IMR-90 (cell line): Measurements from ENCODE around the gene CELSR1. TPM values are rescaled to one million over a fixed set of nuclear protein-coding genes. Genes with fewer than 3 reads are reported as not detected.
A peak's percentile ranks its signal among the peaks of the same experiment; 100 is the strongest.

Experiments used
- ATAC-seq: fragments of 200-7000 bp; cut with Tn5 transposase; 2 replicates; pipeline ENCODE4 v1.9.1; 2020; ENCODE audit warnings: low read depth, mild to moderate bottlenecking, moderate library complexity
- BruUV-seq: library from RNA; stranded (reverse); fragments of 400-500 nt; replicated peaks from 2 replicates; lab custom pipeline; 2021; lab: Mats Ljungman, UMichigan
- CTCF ChIA-PET: fragments of 300-600 bp; formaldehyde crosslinking; extraction: SDS; loops from one replicate; lab custom pipeline; 2021; ENCODE audit warnings: antibody characterized with exemption; lab: Yijun Ruan, JAX
- POLR2A ChIA-PET: fragments of 300-600 bp; sonication (Branson Sonifier 250); formaldehyde crosslinking; loops from one replicate; lab custom pipeline; 2022; ENCODE audit warnings: antibody characterized with exemption; ENCODE audit not compliant: unreplicated experiment; lab: Charles Lee
- DNase-seq: peaks from one replicate; pipeline ENCODE4 v3.0.0; 2013
- H2AFZ ChIP-seq: replicated peaks from 2 replicates; pipeline ENCODE3; 2013; ENCODE audit warnings: low read length, mild to moderate bottlenecking; ENCODE audit not compliant: poor library complexity
- H2AK5ac ChIP-seq: 2 replicates; pipeline ENCODE4 v1.6.1; 2013; ENCODE audit warnings: low read depth, low read length, inconsistent platforms
- H2AK9ac ChIP-seq: replicated peaks from 2 replicates; pipeline ENCODE3; 2013; ENCODE audit warnings: mild to moderate bottlenecking, low read depth, low read length, moderate library complexity; ENCODE audit not compliant: poor library complexity
- H2BK120ac ChIP-seq: 2 replicates; pipeline ENCODE4 v1.6.1; 2013; ENCODE audit warnings: low read depth, low read length, inconsistent platforms
- H2BK15ac ChIP-seq: 3 replicates; pipeline ENCODE4 v1.6.1; 2013; ENCODE audit warnings: low read depth, low read length, inconsistent platforms
- H2BK20ac ChIP-seq: 2 replicates; pipeline ENCODE4 v1.6.1; 2013; ENCODE audit warnings: low read depth, mild to moderate bottlenecking, inconsistent platforms, low read length, moderate library complexity
- H2BK5ac ChIP-seq: 2 replicates; pipeline ENCODE4 v1.6.1; 2013; ENCODE audit warnings: mild to moderate bottlenecking, low read depth, low read length, inconsistent platforms; ENCODE audit not compliant: poor library complexity, severe bottlenecking
- H3K14ac ChIP-seq: replicated peaks from 2 replicates; pipeline ENCODE4 v1.6.1; 2013; ENCODE audit warnings: low read depth, low read length, inconsistent platforms
- H3K18ac ChIP-seq: 2 replicates; pipeline ENCODE4 v1.6.1; 2013; ENCODE audit warnings: low read depth, low read length, control low read depth
- H3K23ac ChIP-seq: 2 replicates; pipeline ENCODE4 v1.6.1; 2013; ENCODE audit warnings: low read depth, low read length, inconsistent platforms
- H3K27ac ChIP-seq: 2 replicates; pipeline ENCODE4 v1.5.1; 2013; ENCODE audit warnings: mild to moderate bottlenecking, control low read depth, low read length; ENCODE audit not compliant: insufficient read depth
- H3K27me3 ChIP-seq: 2 replicates; pipeline ENCODE4 v1.6.1; 2013; ENCODE audit warnings: low read length; ENCODE audit not compliant: control insufficient read depth, insufficient read depth
- H3K36me3 ChIP-seq: 2 replicates; pipeline ENCODE4 v1.6.1; 2013; ENCODE audit warnings: low read length, mixed read lengths; ENCODE audit not compliant: control insufficient read depth, insufficient read depth
- H3K4ac ChIP-seq: 2 replicates; pipeline ENCODE4 v1.6.1; 2013; ENCODE audit warnings: low read depth, low read length, inconsistent platforms
- H3K4me1 ChIP-seq: 2 replicates; pipeline ENCODE4 v1.6.1; 2013; ENCODE audit warnings: low read length, mixed read lengths; ENCODE audit not compliant: control insufficient read depth, insufficient read depth
- H3K4me2 ChIP-seq: 2 replicates; pipeline ENCODE4 v1.6.1; 2013; ENCODE audit warnings: low read depth, mild to moderate bottlenecking, control low read depth, low read length, moderate library complexity
- H3K4me3 ChIP-seq: 2 replicates; pipeline ENCODE4 v1.5.1; 2013; ENCODE audit warnings: low read depth, mild to moderate bottlenecking, control low read depth, low read length, moderate library complexity; ENCODE audit not compliant: insufficient read depth
- H3K56ac ChIP-seq: 2 replicates; pipeline ENCODE4 v1.6.1; 2013; ENCODE audit warnings: low read length, inconsistent platforms; ENCODE audit not compliant: insufficient read depth; ENCODE audit errors: extremely low read depth
- H3K79me1 ChIP-seq, 2 experiments: 2 replicates each; pipeline ENCODE4 v1.6.1; 2013; ENCODE audit warnings: low read length in 2 of 2, inconsistent platforms in 1 of 2, low read depth in 1 of 2
- H3K9ac ChIP-seq: 2 replicates; pipeline ENCODE4 v1.6.1; 2013; ENCODE audit warnings: low read depth, low read length, control low read depth
- H3K9me1 ChIP-seq: 2 replicates; pipeline ENCODE4 v1.6.1; 2013; ENCODE audit warnings: low read length, inconsistent platforms; ENCODE audit not compliant: insufficient read depth
- H3K9me3 ChIP-seq: 2 replicates; pipeline ENCODE4 v1.6.1; 2013; ENCODE audit warnings: low read length; ENCODE audit not compliant: control insufficient read depth, insufficient read depth
- H4K20me1 ChIP-seq: 2 replicates; pipeline ENCODE4 v1.6.1; 2013; ENCODE audit warnings: low read length, inconsistent platforms; ENCODE audit not compliant: insufficient read depth
- H4K5ac ChIP-seq: 2 replicates; pipeline ENCODE4 v1.6.1; 2013; ENCODE audit warnings: mild to moderate bottlenecking, low read depth, low read length, control low read depth
- H4K8ac ChIP-seq, 2 experiments: 2 replicates each; pipeline ENCODE4 v1.6.1; 2013; ENCODE audit warnings: low read depth in 2 of 2, low read length in 2 of 2, control low read depth in 1 of 2, inconsistent platforms in 1 of 2
- H4K91ac ChIP-seq: 2 replicates; pipeline ENCODE4 v1.6.1; 2013; ENCODE audit warnings: low read depth, low read length, inconsistent platforms; ENCODE audit not compliant: insufficient read depth
- BHLHE40 ChIP-seq: fragments of 150-350 bp; IDR thresholded peaks from 2 replicates; pipeline ENCODE4 v1.6.1; 2016; ENCODE audit warnings: mild to moderate bottlenecking, low read depth, low read length
- CEBPB ChIP-seq: IDR thresholded peaks from 2 replicates; pipeline ENCODE4 v1.6.1; 2012; ENCODE audit warnings: low read depth, low read length, improper control_type of control experiment
- CHD1 ChIP-seq: IDR thresholded peaks from 2 replicates; pipeline ENCODE4 v1.6.1; 2012; ENCODE audit warnings: low read depth, low read length, improper control_type of control experiment
- FOS ChIP-seq: fragments of 150-350 bp; IDR thresholded peaks from 2 replicates; pipeline ENCODE4 v1.6.1; 2016; ENCODE audit warnings: low read depth, low read length
- MAFK ChIP-seq: IDR thresholded peaks from 2 replicates; pipeline ENCODE4 v1.6.1; 2012; ENCODE audit warnings: low read depth, low read length, improper control_type of control experiment
- MAZ ChIP-seq: IDR thresholded peaks from 2 replicates; pipeline ENCODE4 v1.6.1; 2012; ENCODE audit warnings: low read depth, mild to moderate bottlenecking, low read length, improper control_type of control experiment, moderate library complexity, borderline replicate concordance
- MXI1 ChIP-seq: IDR thresholded peaks from 2 replicates; pipeline ENCODE4 v1.6.1; 2012; ENCODE audit warnings: low read depth, mild to moderate bottlenecking, low read length, moderate library complexity, borderline replicate concordance
- NFE2L2 ChIP-seq: fragments of 150-350 bp; IDR thresholded peaks from 2 replicates; pipeline ENCODE4 v1.6.1; 2016; ENCODE audit warnings: low read depth, mild to moderate bottlenecking, low read length
- POLR2A ChIP-seq: IDR thresholded peaks from 2 replicates; pipeline ENCODE4 v1.6.1; 2012; ENCODE audit warnings: mild to moderate bottlenecking, low read depth, low read length
- RAD21 ChIP-seq: IDR thresholded peaks from 2 replicates; pipeline ENCODE4 v1.6.1; 2012; ENCODE audit warnings: low read length, improper control_type of control experiment
- RCOR1 ChIP-seq: IDR thresholded peaks from 2 replicates; pipeline ENCODE4 v1.6.1; 2012; ENCODE audit warnings: mild to moderate bottlenecking, low read length, improper control_type of control experiment; ENCODE audit not compliant: insufficient replicate concordance
- RFX5 ChIP-seq: IDR thresholded peaks from 2 replicates; pipeline ENCODE4 v1.8.0; 2012; ENCODE audit warnings: low read depth, mild to moderate bottlenecking, low read length, moderate library complexity
- SMC3 ChIP-seq: fragments of 150-350 bp; IDR thresholded peaks from 2 replicates; pipeline ENCODE4 v1.6.1; 2016; ENCODE audit warnings: low read depth, mild to moderate bottlenecking, antibody characterized with exemption, low read length, moderate library complexity
- WGBS, 2 experiments: methylation state at CpG; one replicate each; pipeline versions ENCODE4 v1.1.5 to v1.1.7; 2013; ENCODE audit warnings: missing lambda C conversion rate in 2 of 2; ENCODE audit not compliant: insufficient read length in 1 of 2; ENCODE audit errors: extremely low coverage in 2 of 2; 5-methylcytosine and 5-hydroxymethylcytosine counted together
- dilution Hi-C: fragments of 300-500 bp; cut with HindIII; formaldehyde crosslinking; loops from one replicate; pipeline ENCODE4 v1.14.3; 2018; ENCODE audit warnings: low sequenced_read_pairs; ENCODE audit not compliant: unreplicated experiment
- in situ Hi-C: fragments of 300-500 bp; cut with MboI; formaldehyde crosslinking; loops from 3 replicates; pipeline ENCODE4 v1.14.3; 2019; ENCODE audit warnings: low sequenced_read_pairs, inconsistent platforms, mixed read lengths
- intact Hi-C: fragments of 100-400 bp; cut with micrococcal nuclease; formaldehyde crosslinking; loops from 2 replicates; pipeline ENCODE4 v1.10.0; 2022
- polyA plus RNA-seq, 3 experiments: library from polyadenylated mRNA; depleted of rRNA; stranded (reverse); fragments of >200 nt; gene quantifications; 2 replicates each; pipeline ENCODE4 v1.2.3, GENCODE V29; 2012; ENCODE audit warnings: low replicate concordance in 1 of 3
- total RNA-seq: library from RNA; depleted of rRNA; stranded (reverse); fragments of >200 nt; gene quantifications from 2 replicates; pipeline ENCODE4 v1.2.3, GENCODE V29; 2012
- TF ChIP-seq, protein P1 (sequence below): fragments of 150-350 bp; IDR thresholded peaks from 2 replicates; pipeline ENCODE4 v1.6.1; 2016; ENCODE audit warnings: low read depth, mild to moderate bottlenecking, low read length, moderate library complexity, borderline replicate concordance
- TF ChIP-seq, protein P2 (sequence below): conservative IDR thresholded peaks from 2 replicates; pipeline ENCODE4 v1.5.1; 2012; ENCODE audit warnings: mild to moderate bottlenecking, low read depth, low read length, improper control_type of control experiment

The CELSR1 gene
- total and polyA plus RNA-seq, 2 of the 4 experiments (the other 2 are of a cell fraction), result 0.36 to 0.82 TPM

DNA sequence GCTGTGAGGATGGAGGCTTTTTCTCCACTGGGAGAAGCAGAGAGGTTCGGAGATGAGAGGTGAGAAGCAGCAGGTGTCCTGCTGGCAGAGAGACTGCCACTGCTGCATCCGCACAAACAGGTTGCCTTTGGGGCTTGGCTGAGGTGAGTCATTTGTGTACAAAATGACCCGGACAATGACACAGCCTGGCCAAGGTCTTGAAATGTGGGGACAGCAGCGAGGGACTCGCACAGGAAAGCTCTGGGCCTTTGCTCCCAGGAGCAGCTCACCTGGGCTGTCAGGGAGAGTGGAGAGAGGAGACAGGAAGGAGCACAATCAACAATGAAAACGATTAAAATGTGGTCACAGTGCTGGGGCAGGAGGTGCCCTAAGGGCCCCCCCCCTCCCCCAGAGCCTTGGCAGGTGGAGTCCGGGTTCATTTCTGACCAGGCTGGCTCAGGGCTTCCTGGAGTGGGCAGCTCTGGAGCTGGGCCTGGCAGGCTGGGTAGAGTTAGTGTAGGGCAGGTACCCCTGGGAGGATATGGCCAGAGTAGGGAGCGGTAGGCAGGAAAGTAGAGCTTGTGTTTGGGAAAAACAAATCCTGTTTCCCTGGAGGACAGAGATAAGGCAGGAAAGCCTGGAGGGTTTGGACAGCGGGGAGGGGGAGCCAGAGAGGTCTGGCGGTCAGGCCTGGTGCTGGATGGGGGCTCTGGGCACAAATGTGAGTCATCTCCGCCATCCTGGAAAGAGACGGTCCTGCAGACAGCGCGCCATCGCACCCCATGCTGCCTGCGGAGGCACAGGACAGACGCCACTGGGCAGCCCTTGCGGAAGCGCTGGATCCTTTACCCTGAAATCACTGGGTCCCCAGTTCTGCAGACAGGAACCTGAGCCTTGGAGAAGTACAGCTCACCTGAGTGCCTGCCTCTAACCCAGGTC is 37.8 kb upstream of the CELSR1 start:
- Histone ChIP-seq H3K4ac (no peak overlapping the region), H3K56ac (no peak overlapping the region), H2AFZ (peak overlapping the region; percentile 2), H3K27ac (no peak overlapping the region), H2BK20ac (no peak overlapping the region), H3K23ac (no peak overlapping the region), H3K14ac (no peak overlapping the region), H3K9me3 (peaks cover 17% of the 10 kb centered on the region), H3K4me2 (no peak overlapping the region), H4K5ac (no peak overlapping the region), H4K91ac (no peak overlapping the region), H2AK9ac (no peak overlapping the region), H4K20me1 (peaks cover 7% of the 10 kb centered on the region; the same call in 1 of the 2 replicates), H3K79me1 (peaks cover 9 to 12% of the 10 kb centered on the region in 2 experiments; a peak in 2 of 4 replicates), H3K27me3 (peaks cover 11% of the 10 kb centered on the region; the same call in 1 of the 2 replicates), H2BK5ac (no peak overlapping the region), H3K36me3 (no peaks in the 10 kb centered on the region), H2BK120ac (no peak overlapping the region), H3K9me1 (no peaks in the 10 kb centered on the region), H3K9ac (no peak overlapping the region), H3K4me3 (no peak overlapping the region), H3K4me1 (peaks cover 16% of the 10 kb centered on the region), H2AK5ac (no peak overlapping the region; the same call in 1 of the 2 replicates), H3K18ac (no peak overlapping the region), H4K8ac (no peak overlapping the region), H2BK15ac (no peak overlapping the region)
- TF ChIP-seq CHD1 (no peak), CEBPB (no peak), RFX5 (no peak), MAFK (no peak), MXI1 (no peak), RCOR1 (no peak), POLR2A (no peak), MAZ (no peak), NFE2L2 (no peak), FOS (no peak), RAD21 (no peak), SMC3 (no peak), BHLHE40 (no peak)
- TF ChIP-seq, protein P1, sequence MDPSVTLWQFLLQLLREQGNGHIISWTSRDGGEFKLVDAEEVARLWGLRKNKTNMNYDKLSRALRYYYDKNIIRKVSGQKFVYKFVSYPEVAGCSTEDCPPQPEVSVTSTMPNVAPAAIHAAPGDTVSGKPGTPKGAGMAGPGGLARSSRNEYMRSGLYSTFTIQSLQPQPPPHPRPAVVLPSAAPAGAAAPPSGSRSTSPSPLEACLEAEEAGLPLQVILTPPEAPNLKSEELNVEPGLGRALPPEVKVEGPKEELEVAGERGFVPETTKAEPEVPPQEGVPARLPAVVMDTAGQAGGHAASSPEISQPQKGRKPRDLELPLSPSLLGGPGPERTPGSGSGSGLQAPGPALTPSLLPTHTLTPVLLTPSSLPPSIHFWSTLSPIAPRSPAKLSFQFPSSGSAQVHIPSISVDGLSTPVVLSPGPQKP, result no peak
- TF ChIP-seq, protein P2, sequence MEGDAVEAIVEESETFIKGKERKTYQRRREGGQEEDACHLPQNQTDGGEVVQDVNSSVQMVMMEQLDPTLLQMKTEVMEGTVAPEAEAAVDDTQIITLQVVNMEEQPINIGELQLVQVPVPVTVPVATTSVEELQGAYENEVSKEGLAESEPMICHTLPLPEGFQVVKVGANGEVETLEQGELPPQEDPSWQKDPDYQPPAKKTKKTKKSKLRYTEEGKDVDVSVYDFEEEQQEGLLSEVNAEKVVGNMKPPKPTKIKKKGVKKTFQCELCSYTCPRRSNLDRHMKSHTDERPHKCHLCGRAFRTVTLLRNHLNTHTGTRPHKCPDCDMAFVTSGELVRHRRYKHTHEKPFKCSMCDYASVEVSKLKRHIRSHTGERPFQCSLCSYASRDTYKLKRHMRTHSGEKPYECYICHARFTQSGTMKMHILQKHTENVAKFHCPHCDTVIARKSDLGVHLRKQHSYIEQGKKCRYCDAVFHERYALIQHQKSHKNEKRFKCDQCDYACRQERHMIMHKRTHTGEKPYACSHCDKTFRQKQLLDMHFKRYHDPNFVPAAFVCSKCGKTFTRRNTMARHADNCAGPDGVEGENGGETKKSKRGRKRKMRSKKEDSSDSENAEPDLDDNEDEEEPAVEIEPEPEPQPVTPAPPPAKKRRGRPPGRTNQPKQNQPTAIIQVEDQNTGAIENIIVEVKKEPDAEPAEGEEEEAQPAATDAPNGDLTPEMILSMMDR, result no peak
- intact Hi-C loops (loop anchor here (5.0 kb wide), 2 partner anchors 67 to 102 kb away; no protein-coding TSS in a partner anchor), dilution Hi-C loops (no loop called here), in situ Hi-C loops (no loop called here)
- ATAC-seq (no peak), DNase-seq (no peak)
- ChIA-PET POLR2A (no interaction called here), CTCF (no interaction called here)
- BruUV-seq, result no TSS peak
- 85% methylated on average over 9 of the region's 19 CpGs; no CpG with 5 or more reads in 1 of the 2 experiments for WGBS, 2 experiments
